HG03159 (cell line): ENCODE results near the gene SRMS.
A peak's percentile ranks its signal among the peaks of the same experiment; 100 is the strongest.
"Not testable (repeated sequence)": the region's sequence is repeated elsewhere in the genome, so short reads cannot be mapped to it uniquely, and the experiment has no call there.

Experiments used
- ATAC-seq: cut with Tn5 transposase; IDR thresholded peaks from one replicate; pipeline ENCODE4 v1.9.1; 2021; ENCODE audit warnings: mild to moderate bottlenecking, moderate library complexity; ENCODE audit not compliant: unreplicated experiment

SRMS gene

GRCh38 chr20:63579017-63579694 lies 31.6 kb upstream of the SRMS start:
- no peak for ATAC-seq

DNA sequence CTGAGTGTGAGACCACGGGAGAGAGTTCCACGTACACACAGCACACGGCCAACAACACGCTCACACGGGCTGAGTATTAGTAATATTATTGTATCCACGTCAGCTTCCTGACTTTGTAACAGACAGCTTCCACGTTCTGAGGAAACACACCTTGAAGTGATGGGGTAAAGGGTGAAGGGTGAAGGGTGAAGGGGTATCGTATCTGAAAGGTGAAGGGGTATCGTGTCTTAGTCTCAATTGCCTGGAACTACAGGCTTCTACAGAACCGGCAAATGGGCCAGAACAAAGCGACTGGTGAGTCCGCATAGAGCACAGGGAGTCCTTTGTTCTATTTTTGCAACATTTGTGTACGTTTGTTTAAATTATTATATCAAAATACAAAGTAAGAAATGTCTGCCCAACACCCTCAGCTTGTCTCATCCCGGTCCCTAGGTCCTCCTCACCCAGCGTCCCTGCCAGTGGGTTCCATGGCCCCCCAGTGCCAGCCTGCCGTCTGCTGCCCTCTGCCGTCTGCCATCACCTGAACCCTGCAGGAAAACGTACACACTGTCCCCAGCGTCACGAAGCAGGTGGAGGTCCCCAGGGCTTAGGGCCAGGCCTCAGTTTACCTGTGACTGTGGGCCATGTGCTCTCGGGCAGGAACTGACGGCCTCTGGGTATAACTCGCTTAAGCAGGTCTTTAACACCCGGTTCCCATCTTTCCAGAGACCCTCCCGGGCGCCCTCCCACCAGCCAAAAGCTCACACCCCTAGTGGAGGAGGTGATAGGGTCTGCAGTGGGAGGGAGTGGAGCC lies 30.9 kb upstream of the SRMS start:
- ATAC-seq: no peak

GRCh38 chr20:63577317-63577894 lies 29.9 kb upstream of the SRMS start:
- ATAC-seq: no peak

GRCh38 chr20:63576311-63576710 lies 28.8 kb upstream of the SRMS start:
- ATAC-seq: no peak

GRCh38 chr20:63574829-63575743 lies 27.5 kb upstream of the SRMS start:
- ATAC-seq: no peak

DNA sequence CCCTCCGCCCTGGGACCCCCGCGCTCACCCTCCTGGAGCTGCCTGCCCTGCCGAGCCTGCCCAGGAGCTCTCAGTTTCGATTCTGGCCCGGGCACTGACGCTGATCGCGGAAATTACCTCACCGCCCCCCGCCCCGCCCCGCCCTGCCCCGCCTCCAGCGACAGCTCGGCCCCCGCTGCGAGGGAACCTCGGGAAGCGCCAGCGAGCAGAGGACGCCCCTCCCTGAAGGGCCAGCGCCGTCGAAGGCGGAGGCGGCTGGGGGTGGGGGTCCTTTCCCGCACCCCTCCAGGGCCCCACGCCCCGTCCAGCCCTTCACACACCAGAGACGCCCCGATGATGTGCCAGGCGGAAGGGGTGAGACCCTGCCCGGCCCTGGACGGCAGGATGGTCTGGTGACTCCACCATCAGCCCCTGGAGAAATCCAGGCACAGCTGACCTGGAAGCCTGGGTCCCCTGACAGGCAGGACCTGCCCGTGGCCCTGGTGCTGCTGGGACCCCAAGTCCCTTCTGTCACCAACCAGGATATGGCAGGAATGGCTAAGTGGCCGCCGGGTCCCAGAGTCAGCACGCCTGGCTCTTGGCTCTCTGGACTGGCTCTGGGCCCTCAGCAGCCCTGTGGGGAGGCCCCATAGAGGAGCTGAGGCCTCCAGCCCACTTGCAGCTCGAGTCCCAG lies 26.7 kb upstream of the SRMS start, which contains the start of gene HELZ2:
TSS of gene HELZ2 (minus strand) at position 84 of the 673 bp plus-strand sequence. CDS start 1,854 bp downstream, outside the sequence.
- ATAC-seq: no peak

DNA sequence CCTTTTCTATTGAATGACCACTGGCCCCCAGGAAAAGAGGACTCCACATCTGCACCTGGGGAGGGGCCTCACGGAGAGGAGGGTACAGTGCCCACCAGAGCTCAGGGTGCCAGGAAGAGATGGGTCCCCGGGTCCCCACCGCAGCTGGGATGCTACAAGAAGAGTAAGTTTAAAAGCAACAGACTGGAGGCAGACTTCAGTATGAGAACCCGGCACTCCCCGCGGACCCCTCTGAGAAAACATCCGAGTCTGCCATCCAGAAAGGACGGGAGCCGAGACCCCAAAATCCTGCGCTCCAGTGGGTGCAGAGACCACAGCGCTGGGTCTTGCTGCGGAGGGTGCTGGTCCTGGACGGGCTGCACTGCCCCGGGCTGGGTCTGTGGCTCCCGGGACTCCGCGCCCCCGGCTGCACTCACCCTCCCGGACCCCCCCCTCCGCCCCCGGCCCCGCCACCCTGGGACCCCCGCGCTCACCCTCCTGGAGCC lies 26.1 kb upstream of the SRMS start:
- ATAC-seq: no peak

DNA sequence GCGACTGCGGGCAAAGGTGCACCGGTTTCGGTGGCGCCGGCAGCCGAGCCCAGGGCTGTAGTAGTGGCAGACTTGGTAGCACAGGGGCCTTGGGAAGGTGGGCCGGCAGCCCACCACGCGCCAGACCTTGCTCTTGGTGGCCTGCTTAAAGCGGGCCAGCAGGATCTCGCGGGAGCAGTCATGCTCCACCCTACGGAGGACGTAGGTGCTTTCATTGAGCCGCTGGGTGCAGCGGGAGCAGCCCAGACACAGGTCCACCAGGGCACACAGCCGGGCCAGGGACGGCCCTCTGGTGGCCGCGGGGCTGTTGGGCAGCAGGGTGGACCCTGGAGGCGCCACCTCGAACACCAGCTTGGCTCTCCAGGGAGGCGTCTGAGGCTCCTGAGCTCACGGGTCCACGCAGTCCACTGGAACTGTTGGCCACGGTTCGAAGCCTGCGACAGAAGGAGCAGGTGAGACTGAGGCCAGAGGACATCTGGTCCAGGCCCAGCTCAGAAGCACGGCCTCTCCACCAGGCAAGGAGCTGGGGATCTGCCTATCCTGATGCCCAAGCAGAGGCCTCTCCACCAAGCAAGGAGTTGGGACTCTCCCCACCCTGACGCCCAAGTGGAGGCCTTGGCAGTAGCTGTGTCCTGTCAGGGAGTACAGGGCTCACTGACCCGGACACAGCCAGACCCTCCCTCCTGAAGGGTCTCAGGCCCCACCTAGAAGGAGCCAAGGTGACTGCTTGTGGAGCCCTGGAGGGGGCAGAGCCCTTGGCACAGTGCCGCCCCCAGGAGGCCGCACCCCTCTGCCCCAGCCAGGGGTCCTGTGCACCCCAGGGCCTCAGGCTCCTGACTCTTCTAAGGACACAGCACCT lies 25.5 kb upstream of the SRMS start:
- ATAC-seq: no peak

DNA sequence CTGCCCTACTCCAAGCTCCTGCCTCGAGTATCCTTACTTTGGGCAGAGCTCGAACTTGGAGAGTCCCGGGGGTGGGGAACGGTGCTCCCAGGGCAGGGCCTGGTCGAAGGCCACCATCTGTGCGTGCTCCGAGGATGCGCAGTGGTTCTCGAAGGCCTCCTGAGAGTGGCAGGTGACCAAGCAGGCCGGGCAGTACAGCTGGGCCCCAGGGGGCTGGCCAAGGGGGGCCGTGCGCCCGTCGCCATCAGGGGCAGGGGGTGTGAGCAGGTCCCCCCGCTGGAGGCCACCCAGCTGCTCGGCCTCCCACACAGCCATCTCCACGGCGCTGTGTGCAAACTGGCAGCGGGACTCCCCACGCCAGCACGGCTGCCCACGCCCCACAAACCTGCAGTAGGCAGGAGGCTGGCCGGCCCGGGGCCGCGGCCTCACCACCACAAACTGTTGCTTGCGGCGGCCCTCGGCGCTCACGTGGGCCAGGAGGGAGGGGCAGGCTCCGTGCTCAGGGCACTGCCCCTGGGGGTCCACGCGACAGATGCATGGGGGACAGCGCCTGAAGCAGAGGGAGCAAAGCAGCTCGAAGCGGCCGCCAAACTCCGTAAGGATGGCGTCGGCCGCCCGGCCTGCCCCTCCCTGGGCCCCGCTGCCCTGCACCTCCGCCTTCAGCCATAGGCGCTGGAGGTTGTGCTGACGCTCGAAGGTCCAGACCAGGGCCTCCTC lies 24.7 kb upstream of the SRMS start:
- ATAC-seq: no peak

DNA sequence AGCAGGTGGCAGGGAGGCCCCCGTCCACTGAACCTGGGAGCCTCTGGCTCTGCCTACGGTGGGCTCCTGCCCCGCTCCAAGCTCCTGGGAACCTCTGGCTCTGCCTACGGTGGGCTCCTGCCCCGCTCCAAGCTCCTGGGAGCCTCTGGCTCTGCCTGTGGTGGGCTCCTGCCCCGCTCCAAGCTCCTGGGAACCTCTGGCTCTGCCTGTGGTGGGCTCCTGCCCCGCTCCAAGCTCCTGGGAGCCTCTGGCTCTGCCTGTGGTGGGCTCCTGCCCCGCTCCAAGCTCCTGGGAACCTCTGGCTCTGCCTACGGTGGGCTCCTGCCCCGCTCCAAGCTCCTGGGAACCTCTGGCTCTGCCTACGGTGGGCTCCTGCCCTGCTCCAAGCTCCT lies 23.5 kb upstream of the SRMS start:
- not testable (repeated sequence) for ATAC-seq

DNA sequence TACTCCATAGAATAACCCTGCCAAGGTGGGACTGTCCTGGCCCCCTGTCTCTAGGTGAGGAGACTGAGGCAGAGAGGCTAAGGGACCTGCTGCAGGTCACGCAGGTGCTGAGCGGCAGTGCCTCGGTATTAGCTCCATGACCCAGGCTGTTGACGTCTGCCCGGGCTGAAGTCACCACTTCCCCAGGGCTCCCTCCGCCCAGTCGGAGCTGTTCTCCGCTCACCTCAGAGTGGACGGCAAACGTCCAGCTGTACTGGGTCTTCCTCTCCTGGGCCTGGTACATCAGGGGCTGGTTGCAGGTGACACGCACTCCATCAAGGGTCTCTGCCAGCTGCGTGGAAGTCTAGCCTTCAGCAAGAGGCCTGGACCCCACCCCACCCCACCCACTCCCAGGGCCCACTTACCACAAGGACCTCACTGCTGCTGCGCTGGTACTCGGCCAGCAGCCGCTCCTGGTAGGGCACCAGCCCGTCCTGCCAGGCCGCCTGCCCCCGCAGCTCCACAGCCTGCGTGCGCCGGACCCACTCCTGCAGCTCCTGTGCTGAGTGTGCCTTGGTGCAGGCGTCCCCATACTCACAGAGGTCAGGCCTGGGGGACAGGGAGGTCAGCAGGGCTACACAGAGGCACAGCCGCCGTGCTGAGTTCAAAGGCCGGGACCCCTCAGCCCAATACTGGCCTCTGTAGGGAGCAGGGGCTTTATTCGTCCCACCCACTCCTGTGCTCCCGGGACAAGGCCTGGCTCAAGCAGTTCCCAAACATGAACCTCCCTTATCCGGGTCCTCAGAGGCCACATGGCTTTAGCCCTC lies 22.9 kb upstream of the SRMS start:
- ATAC-seq: no peak

- ATAC-seq: no peak
Observed at GRCh38 chr20:63568986-63569949, 21.7 kb upstream of the SRMS start.

- ATAC-seq: peak; percentile 24
Observed at GRCh38 chr20:63568170-63568981, 20.8 kb upstream of the SRMS start.

DNA sequence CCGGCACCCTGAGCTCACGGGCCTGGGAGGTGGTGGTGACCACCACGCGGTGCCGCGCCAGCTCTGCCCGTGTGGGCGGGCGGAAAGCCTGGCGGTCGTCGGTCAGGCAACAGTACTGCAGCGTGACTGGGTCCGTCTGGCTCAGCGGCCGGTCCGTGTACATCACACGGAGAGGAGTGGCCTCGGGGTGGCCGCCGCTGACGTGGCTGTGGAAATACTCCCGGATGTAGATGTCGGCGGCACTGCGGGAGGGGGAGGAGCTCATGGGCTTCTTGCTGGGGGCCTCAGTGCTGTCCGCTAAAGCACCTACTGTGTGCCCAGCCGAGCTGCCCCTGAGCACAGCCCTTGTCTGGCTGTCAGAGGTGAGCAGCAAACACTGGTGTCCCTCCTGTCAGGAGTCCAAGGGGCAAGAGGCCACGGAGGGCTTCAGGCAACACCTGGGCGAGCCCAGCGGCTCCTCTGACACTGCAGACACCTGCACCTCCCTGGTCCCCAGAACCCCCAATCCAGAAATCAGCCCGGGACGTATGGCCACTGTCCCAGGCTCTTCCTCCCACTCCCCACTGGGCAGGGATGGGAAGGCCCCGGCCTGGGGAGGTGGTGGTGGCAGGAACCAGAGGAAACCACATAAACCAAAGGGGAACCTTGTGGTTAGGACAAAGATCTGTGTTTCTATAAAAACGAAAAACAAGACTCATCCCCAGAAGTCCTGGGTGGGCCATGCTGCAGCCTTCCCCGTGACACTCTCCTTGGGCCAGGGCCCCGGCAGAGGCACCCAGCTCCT lies 20.0 kb upstream of the SRMS start:
- peak; percentile 69 for ATAC-seq

DNA sequence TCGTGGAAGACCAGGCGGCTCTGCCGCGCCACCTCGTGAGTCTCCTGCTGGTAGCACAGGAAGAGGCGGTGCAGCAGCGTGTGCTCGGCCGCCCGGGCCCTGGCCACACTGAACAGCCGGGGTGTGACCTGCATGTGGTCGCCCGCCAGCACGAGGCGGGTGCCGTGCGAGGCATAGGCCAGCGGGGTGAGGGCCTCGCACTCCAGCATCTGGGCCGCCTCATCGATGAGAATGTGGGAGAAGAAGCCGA lies 19.5 kb upstream of the SRMS start:
- no peak for ATAC-seq
